ENCODE results near the gene UBE2D3.

The UBE2D3 gene

DNA sequence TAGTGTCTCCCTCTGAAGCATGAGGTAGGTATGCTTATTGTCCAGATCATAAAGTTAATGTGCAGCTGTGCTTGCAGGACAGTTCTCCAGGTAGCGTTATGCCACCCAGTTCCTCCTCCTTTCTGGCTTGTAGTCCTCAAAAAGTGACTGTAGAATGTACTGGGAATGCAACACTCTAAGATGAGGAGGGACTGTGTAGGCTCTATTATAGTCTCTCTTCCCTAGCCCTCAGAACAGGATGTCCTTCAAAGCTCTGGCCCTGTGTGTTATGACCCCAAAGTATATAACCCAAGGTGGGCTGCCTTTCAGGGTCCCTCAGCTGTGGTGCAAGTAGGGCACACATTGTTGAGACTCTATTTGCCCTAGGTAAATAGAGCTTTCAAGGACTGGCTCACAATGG lies 45.8 kb downstream of the UBE2D3 start:
- H3K36me3 Mint-ChIP-seq (ENCODE audit: low read depth) = no peaks in the 10 kb centered on the region
- TF ChIP-seq, protein P1, sequence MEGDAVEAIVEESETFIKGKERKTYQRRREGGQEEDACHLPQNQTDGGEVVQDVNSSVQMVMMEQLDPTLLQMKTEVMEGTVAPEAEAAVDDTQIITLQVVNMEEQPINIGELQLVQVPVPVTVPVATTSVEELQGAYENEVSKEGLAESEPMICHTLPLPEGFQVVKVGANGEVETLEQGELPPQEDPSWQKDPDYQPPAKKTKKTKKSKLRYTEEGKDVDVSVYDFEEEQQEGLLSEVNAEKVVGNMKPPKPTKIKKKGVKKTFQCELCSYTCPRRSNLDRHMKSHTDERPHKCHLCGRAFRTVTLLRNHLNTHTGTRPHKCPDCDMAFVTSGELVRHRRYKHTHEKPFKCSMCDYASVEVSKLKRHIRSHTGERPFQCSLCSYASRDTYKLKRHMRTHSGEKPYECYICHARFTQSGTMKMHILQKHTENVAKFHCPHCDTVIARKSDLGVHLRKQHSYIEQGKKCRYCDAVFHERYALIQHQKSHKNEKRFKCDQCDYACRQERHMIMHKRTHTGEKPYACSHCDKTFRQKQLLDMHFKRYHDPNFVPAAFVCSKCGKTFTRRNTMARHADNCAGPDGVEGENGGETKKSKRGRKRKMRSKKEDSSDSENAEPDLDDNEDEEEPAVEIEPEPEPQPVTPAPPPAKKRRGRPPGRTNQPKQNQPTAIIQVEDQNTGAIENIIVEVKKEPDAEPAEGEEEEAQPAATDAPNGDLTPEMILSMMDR (IDR thresholded peaks at IDR 0.05; ENCODE audit: unreplicated experiment in 3 of 3) = no peak
- no peak overlapping the region for H3K4me3 Mint-ChIP-seq
- H3K9me3 Mint-ChIP-seq = no peaks in the 10 kb centered on the region
- H3K4me1 Mint-ChIP-seq = no peaks in the 10 kb centered on the region
- no peak overlapping the region for H3K27ac Mint-ChIP-seq
- peaks cover 3% of the 10 kb centered on the region for H3K27me3 Mint-ChIP-seq (ENCODE audit: low read depth)

DNA sequence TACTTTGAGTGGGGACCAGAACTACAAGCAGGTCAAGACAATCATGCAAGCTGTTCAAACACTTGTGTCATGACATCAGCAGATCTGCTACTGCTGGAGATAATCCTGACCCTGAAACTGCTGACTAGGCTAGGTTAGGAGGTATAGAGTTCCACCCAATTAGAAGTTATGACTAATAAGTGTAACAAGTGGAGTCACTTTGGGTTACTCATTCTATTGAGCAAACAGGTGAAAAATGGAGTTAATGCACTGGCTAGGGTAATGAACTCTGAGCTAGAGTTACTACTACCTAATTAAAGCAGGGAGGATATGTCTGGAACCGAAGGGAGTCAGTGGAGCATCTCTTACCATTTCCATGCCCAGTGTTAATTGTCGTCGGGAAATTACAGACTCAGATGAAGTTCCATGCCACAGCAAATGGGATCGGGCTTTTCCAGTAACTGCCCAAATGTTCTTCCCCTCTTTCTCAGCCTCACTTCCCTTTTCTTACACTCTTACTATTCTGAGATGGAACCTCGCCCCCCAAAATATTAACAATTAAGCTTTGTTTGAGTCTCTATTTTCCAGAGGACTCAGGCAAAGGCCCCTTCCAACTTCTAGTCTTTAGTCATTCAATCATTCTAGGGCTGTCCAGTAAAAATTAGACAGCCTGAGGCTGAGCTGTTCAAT lies 46.7 kb downstream of the UBE2D3 start:
- Mint-ChIP-seq H3K36me3 (ENCODE audit: low read depth) (no peaks in the 10 kb centered on the region), H3K27ac (no peak overlapping the region), H3K4me3 (no peak overlapping the region), H3K27me3 (ENCODE audit: low read depth) (peaks cover 3% of the 10 kb centered on the region), H3K4me1 (no peaks in the 10 kb centered on the region), H3K9me3 (no peaks in the 10 kb centered on the region)
- TF ChIP-seq, protein P1 (IDR thresholded peaks at IDR 0.05; ENCODE audit: unreplicated experiment in 3 of 3) = no peak

DNA sequence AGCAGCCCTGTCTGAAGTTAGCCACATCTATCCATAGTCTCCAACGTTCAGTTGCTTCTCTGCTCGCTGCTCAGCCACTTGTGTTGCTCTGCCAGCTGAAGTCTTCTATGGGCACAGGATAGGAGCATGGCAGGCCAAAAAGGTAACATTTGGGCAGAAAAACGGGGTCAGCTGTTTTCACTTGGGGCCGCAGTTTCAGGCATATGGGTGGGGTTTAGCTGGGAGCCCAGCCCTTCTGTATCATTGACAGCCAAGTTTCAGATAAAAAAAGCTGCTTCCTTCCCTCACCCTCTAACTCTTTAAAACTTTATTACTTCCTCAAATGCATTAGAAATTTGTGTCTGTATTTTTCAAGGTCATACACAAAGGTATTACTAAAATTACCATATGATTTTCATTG lies 48.1 kb downstream of the UBE2D3 start:
- Mint-ChIP-seq H3K27ac (no peak overlapping the region), H3K27me3 (ENCODE audit: low read depth) (peaks cover under 1% of the 10 kb centered on the region), H3K4me3 (no peak overlapping the region), H3K9me3 (no peaks in the 10 kb centered on the region), H3K36me3 (ENCODE audit: low read depth) (no peaks in the 10 kb centered on the region), H3K4me1 (no peaks in the 10 kb centered on the region)
- TF ChIP-seq, protein P1 (IDR thresholded peaks at IDR 0.05; ENCODE audit: unreplicated experiment in 3 of 3) = no peak

GRCh38 chr4:102778720-102779119 lies 48.6 kb downstream of the UBE2D3 start:
- Mint-ChIP-seq H3K4me3 (no peak overlapping the region), H3K27me3 (ENCODE audit: low read depth) (no peaks in the 10 kb centered on the region), H3K27ac (no peak overlapping the region), H3K9me3 (no peaks in the 10 kb centered on the region), H3K4me1 (no peaks in the 10 kb centered on the region), H3K36me3 (ENCODE audit: low read depth) (no peaks in the 10 kb centered on the region)
- TF ChIP-seq, protein P1 (IDR thresholded peaks at IDR 0.05; ENCODE audit: unreplicated experiment in 3 of 3) = no peak

- no peaks in the 10 kb centered on the region for H3K36me3 Mint-ChIP-seq (ENCODE audit: low read depth)
- no peak overlapping the region for H3K27ac Mint-ChIP-seq
- no peak overlapping the region for H3K4me3 Mint-ChIP-seq
- H3K27me3 Mint-ChIP-seq (ENCODE audit: low read depth) = no peaks in the 10 kb centered on the region
- H3K9me3 Mint-ChIP-seq = no peaks in the 10 kb centered on the region
- TF ChIP-seq, protein P1 (IDR thresholded peaks at IDR 0.05; ENCODE audit: unreplicated experiment in 3 of 3) = no peak
- H3K4me1 Mint-ChIP-seq = no peaks in the 10 kb centered on the region
Measured at GRCh38 chr4:102775805-102776204, 51.5 kb downstream of the UBE2D3 start.

- TF ChIP-seq, protein P1 (IDR thresholded peaks at IDR 0.05; ENCODE audit: unreplicated experiment in 3 of 3) = no peak
- Mint-ChIP-seq H3K27me3 (ENCODE audit: low read depth) (no peaks in the 10 kb centered on the region), H3K4me1 (no peaks in the 10 kb centered on the region), H3K9me3 (no peaks in the 10 kb centered on the region), H3K36me3 (ENCODE audit: low read depth) (no peaks in the 10 kb centered on the region), H3K27ac (no peak overlapping the region), H3K4me3 (no peak overlapping the region)
Measured at GRCh38 chr4:102774254-102774653, 53.1 kb downstream of the UBE2D3 start.

All from nephron (organoid).